Parathyroid adenoma (tissue), 2 donors: ENCODE results near the gene HLCS.

Source experiments
- H2AFZ ChIP-seq: fragments of 300-600 bp; sonication (generic); one replicate; pipeline ENCODE4 v1.7.0; 2017; ENCODE audit warnings: antibody characterized with exemption, mild to moderate bottlenecking
- H3K27ac ChIP-seq: fragments of 300-600 bp; sonication (generic); one replicate; pipeline ENCODE4 v1.7.0; 2017
- H3K27me3 ChIP-seq: fragments of 300-600 bp; sonication (generic); one replicate; pipeline ENCODE4 v1.7.0; 2017; ENCODE audit warnings: low read length; ENCODE audit not compliant: control insufficient read depth, insufficient read depth
- H3K36me3 ChIP-seq: fragments of 300-600 bp; sonication (generic); one replicate; pipeline ENCODE4 v1.7.0; 2017; ENCODE audit warnings: low read length; ENCODE audit not compliant: control insufficient read depth, insufficient read depth
- H3K4me1 ChIP-seq: fragments of 300-600 bp; sonication (generic); one replicate; pipeline ENCODE4 v1.7.0; 2017; ENCODE audit warnings: control low read depth
- H3K4me2 ChIP-seq: fragments of 300-600 bp; sonication (generic); one replicate; pipeline ENCODE4 v1.7.0; 2017; ENCODE audit warnings: low read length
- H3K4me3 ChIP-seq: fragments of 300-600 bp; sonication (generic); one replicate; pipeline ENCODE4 v1.7.0; 2017; ENCODE audit warnings: low read depth, low read length
- H3K79me2 ChIP-seq: fragments of 300-600 bp; sonication (generic); one replicate; pipeline ENCODE4 v1.7.0; 2017; ENCODE audit warnings: control low read depth
- H3K9ac ChIP-seq: fragments of 300-600 bp; sonication (generic); one replicate; pipeline ENCODE4 v1.7.0; 2017; ENCODE audit warnings: mild to moderate bottlenecking
- H3K9me3 ChIP-seq: fragments of 300-600 bp; sonication (generic); one replicate; pipeline ENCODE4 v1.7.0; 2017; ENCODE audit warnings: low read length; ENCODE audit not compliant: control insufficient read depth
- TF ChIP-seq, protein P1 (sequence below): fragments of 300-600 bp; sonication (generic); IDR thresholded peaks from one replicate; pipeline ENCODE4 v1.7.0; 2017; ENCODE audit warnings: antibody characterized with exemption, mild to moderate bottlenecking
- donor health status: primary hyperparathyroidism.

HLCS gene

DNA sequence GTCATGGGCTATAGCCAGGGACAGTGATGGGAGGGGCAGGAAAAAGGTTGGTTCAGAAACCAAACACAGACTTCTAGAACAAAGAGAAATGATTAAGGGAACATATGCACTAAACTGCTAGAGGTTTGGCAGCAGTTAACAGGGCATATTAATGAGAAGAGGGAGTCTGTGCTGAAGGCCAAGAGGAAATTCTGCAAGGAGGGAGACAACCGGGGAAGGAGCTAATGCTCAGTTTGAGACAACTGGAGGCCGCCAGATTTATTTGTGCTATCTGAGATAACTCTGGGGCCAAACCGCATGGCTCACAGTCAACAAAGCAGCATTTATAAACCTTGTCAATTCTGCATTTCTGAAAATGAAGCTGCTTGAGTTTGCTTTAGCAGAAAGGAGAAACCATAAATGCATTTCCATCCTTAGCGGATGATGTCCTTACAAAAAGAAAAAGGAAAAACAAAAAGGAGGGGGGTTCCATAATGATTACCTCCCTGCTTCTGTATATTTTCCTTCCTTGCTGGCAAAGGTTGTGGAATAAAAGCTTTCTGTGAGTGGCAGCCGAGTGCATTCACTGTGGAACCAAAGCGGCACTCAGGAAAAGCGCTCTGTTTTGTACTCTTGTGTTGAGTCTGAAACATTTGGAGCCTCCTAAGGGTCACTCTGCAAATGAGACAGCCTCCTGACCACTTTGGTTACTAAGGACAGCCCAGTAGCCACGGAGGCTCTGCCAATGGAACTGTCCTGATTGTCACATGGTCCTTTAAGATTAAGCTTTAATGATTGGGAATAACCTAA is 197.2 kb downstream of the HLCS start:
- Histone ChIP-seq H3K27ac (no peak overlapping the region), H3K79me2 (no peaks in the 10 kb centered on the region), H3K4me1 (no peaks in the 10 kb centered on the region), H3K4me3 (no peak overlapping the region), H3K9me3 (no peaks in the 10 kb centered on the region), H3K9ac (no peak overlapping the region), H3K4me2 (no peak overlapping the region), H3K27me3 (no peaks in the 10 kb centered on the region), H2AFZ (no peak overlapping the region), H3K36me3 (no peaks in the 10 kb centered on the region)
- TF ChIP-seq, protein P1, sequence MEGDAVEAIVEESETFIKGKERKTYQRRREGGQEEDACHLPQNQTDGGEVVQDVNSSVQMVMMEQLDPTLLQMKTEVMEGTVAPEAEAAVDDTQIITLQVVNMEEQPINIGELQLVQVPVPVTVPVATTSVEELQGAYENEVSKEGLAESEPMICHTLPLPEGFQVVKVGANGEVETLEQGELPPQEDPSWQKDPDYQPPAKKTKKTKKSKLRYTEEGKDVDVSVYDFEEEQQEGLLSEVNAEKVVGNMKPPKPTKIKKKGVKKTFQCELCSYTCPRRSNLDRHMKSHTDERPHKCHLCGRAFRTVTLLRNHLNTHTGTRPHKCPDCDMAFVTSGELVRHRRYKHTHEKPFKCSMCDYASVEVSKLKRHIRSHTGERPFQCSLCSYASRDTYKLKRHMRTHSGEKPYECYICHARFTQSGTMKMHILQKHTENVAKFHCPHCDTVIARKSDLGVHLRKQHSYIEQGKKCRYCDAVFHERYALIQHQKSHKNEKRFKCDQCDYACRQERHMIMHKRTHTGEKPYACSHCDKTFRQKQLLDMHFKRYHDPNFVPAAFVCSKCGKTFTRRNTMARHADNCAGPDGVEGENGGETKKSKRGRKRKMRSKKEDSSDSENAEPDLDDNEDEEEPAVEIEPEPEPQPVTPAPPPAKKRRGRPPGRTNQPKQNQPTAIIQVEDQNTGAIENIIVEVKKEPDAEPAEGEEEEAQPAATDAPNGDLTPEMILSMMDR, result no peak

DNA sequence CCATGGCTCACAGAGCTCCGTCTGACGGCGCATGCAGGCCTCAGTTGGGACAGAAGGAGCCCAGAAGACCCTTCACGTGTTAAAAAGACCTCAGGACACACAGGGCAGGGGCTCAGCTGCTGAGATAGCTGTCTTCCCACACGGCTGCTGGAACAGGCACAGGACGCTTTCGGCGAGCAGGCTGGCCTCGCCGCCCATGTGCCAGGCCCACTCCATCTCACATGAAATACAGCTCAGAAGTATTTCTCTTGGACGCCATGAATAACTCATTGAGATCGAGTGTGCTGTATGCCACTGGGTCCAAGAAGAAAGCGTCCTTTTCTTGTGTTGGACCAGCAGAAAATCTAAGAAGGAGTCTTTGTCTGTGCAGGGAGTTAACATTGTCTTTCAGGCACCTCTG is 198.0 kb downstream of the HLCS start:
- H2AFZ ChIP-seq, result no peak overlapping the region
- H3K36me3 ChIP-seq, result no peaks in the 10 kb centered on the region
- H3K27ac ChIP-seq, result no peak overlapping the region
- no peaks in the 10 kb centered on the region for H3K4me1 ChIP-seq
- TF ChIP-seq, protein P1, result no peak
- H3K9me3 ChIP-seq, result no peaks in the 10 kb centered on the region
- no peak overlapping the region for H3K9ac ChIP-seq
- no peaks in the 10 kb centered on the region for H3K79me2 ChIP-seq
- H3K4me3 ChIP-seq, result no peak overlapping the region
- no peaks in the 10 kb centered on the region for H3K27me3 ChIP-seq
- H3K4me2 ChIP-seq, result no peak overlapping the region

DNA sequence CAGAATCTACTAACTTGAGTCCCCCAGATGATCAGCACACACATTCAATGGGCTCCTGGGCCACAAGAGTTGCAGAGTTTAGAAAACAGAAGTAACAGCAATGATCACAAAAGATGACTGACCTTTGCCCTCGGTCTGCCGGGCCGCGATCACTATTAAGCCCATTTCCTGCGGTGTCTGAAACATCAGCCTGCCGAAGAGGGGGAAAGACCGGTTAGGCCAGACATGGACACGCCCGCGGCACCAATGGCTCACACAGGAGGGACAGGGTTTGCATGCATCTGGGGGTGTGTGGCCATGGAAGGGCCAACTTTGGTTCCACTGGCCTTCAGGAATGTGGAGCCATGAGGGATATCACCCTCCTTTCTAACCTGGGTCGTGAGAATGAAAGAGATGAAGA is 199.4 kb downstream of the HLCS start:
- no peak overlapping the region for H2AFZ ChIP-seq
- H3K36me3 ChIP-seq, result no peaks in the 10 kb centered on the region
- H3K4me3 ChIP-seq, result no peak overlapping the region
- no peaks in the 10 kb centered on the region for H3K79me2 ChIP-seq
- H3K27me3 ChIP-seq, result no peaks in the 10 kb centered on the region
- no peaks in the 10 kb centered on the region for H3K9me3 ChIP-seq
- no peaks in the 10 kb centered on the region for H3K4me1 ChIP-seq
- TF ChIP-seq, protein P1, result no peak
- no peak overlapping the region for H3K4me2 ChIP-seq
- no peak overlapping the region for H3K9ac ChIP-seq
- no peak overlapping the region for H3K27ac ChIP-seq

DNA sequence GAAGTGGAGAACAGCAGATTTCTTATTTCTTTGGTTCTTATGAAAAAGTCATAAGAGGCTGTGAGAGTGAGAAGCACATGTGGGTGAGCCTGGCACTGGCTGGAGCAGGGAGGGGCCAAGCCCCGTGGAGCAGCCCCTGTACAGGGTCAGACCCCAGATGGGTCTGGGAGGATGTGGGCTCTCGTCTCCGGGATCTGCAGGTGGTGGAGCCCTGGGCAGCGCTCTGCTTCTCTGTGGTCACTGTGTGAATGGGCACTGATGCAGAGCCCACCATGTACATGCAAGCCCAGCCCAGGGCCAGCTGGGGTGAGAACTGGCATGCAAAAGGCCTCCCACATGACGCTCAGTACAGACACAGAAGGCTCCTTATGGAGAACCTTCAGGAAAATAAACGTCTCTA is 200.0 kb downstream of the HLCS start:
- H3K36me3 ChIP-seq, result no peaks in the 10 kb centered on the region
- H2AFZ ChIP-seq, result no peak overlapping the region
- no peaks in the 10 kb centered on the region for H3K27me3 ChIP-seq
- no peak overlapping the region for H3K9ac ChIP-seq
- no peak overlapping the region for H3K4me2 ChIP-seq
- TF ChIP-seq, protein P1, result no peak
- no peaks in the 10 kb centered on the region for H3K79me2 ChIP-seq
- no peak overlapping the region for H3K4me3 ChIP-seq
- H3K27ac ChIP-seq, result no peak overlapping the region
- no peaks in the 10 kb centered on the region for H3K4me1 ChIP-seq
- no peaks in the 10 kb centered on the region for H3K9me3 ChIP-seq

DNA sequence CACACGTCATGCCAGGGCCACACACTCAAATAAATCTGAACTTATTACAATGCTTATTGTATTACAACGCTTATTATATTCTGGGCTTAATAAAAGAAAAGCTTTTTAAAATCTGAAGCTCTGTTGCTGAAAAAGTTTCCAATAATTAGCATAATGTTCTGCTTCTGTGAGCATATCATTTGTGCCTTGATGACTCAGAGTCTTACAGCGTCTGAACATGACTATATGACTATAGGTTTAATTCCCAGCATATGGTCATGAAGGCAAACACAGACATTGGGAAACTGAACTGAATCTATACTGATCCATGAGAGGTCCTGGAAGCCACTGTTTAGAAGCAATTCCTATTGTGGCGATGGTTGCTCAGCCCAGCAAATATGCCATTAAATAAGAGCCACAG is 201.2 kb downstream of the HLCS start:
- no peaks in the 10 kb centered on the region for H3K36me3 ChIP-seq
- no peaks in the 10 kb centered on the region for H3K4me1 ChIP-seq
- H3K27ac ChIP-seq, result no peak overlapping the region
- H3K27me3 ChIP-seq, result no peaks in the 10 kb centered on the region
- H3K79me2 ChIP-seq, result no peaks in the 10 kb centered on the region
- no peak overlapping the region for H2AFZ ChIP-seq
- no peaks in the 10 kb centered on the region for H3K9me3 ChIP-seq
- no peak overlapping the region for H3K4me2 ChIP-seq
- no peak overlapping the region for H3K9ac ChIP-seq
- H3K4me3 ChIP-seq, result no peak overlapping the region
- TF ChIP-seq, protein P1, result no peak
